Tibial nerve (tissue), 4 donors: ENCODE results near the gene GRM7. TPM values are rescaled to one million over a fixed set of nuclear protein-coding genes. Genes with fewer than 3 reads are reported as not detected.

Experiments used
- DNase-seq, 2 donors: peaks; one replicate each; pipeline ENCODE4 v3.0.0-alpha.2; 2019; ENCODE audit warnings: low spot score in 2 of 2
- H3K27ac ChIP-seq, 4 donors: fragments of 200-600 bp; sonication (generic) in 3 of 4; one replicate each; pipeline ENCODE4 v1.5.1; 2017 to 2019; ENCODE audit warnings: mild to moderate bottlenecking in 1 of 4
- H3K27me3 ChIP-seq, 2 donors: fragments of 200-600 bp; sonication (generic) in 1 of 2; one replicate each; pipeline versions ENCODE4 v1.5.1 to v1.6.0; 2017 to 2019
- H3K36me3 ChIP-seq, 3 donors: fragments of 200-600 bp; sonication (generic); one replicate each; pipeline ENCODE4 v1.5.1; 2018 to 2019
- H3K4me1 ChIP-seq, 4 donors: fragments of 200-600 bp; sonication (generic) in 3 of 4; one replicate each; pipeline ENCODE4 v1.5.1; 2017 to 2019
- H3K4me3 ChIP-seq, 4 donors: fragments of 200-600 bp; sonication (generic) in 3 of 4; one replicate each; pipeline ENCODE4 v1.5.1; 2017 to 2019; ENCODE audit warnings: mild to moderate bottlenecking in 1 of 4, moderate library complexity in 1 of 4
- H3K9me3 ChIP-seq, 4 donors: fragments of 200-600 bp; sonication (generic) in 3 of 4; one replicate each; pipeline ENCODE4 v1.5.1; 2017 to 2019
- EP300 ChIP-seq, 2 donors: sonication (generic); formaldehyde crosslinking; IDR thresholded peaks; one replicate each; pipeline ENCODE4 v1.6.1; 2017; ENCODE audit warnings: antibody characterized with exemption in 2 of 2, mild to moderate bottlenecking in 1 of 2
- POLR2A ChIP-seq, 2 donors: fragments of 450-650 bp; IDR thresholded peaks; one replicate each; pipeline ENCODE4 v1.6.1; 2017; ENCODE audit warnings: antibody characterized with exemption in 2 of 2, mild to moderate bottlenecking in 2 of 2, moderate library complexity in 2 of 2
- WGBS, 2 donors: methylation state at CpG; one replicate each; pipeline ENCODE4 v1.1.5; 2018; 5-methylcytosine and 5-hydroxymethylcytosine counted together
- total RNA-seq, 4 donors: library from RNA; depleted of rRNA; stranded (reverse); fragments of >200 nt; gene quantifications; one replicate each; pipeline ENCODE4 v1.1.0, GENCODE V29; 2016
- TF ChIP-seq, protein P1 (sequence below), 5 experiments: fragments of 200-600 bp in 3 of 5; fragments of 450-650 bp in 2 of 5; sonication (generic) in 3 of 5; IDR thresholded peaks; one replicate each; pipeline ENCODE4 v1.5.1; 2016 to 2019; ENCODE audit warnings: antibody characterized with exemption in 5 of 5, mild to moderate bottlenecking in 3 of 5, moderate library complexity in 2 of 5

The GRM7 gene
- total RNA-seq, 4 donors from 2014 or later, result 0.22 to 0.84 TPM; not detected in 2

DNA sequence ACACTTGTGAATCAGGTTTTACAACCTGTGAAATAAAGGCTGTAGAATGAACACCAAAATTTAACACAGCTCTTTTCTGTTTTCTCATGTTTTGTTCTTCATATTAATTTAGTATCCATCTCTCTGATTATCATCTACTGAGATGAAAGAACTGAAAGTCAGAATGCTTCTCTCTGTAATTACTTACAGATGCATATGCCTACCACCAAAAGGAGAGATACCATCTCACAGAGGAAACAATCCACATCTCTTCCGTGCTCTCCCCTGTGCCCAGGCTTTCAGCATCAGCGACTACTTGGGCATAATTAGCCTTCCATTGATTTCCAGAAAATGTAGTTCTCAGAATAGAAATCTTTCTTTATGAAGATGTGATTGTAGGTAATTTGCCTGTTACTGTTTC, 741.4 kb downstream of the GRM7 start:
- Histone ChIP-seq H3K4me1 (no peaks in the 10 kb centered on the region), H3K27ac (no peak overlapping the region), H3K9me3 (no peaks in the 10 kb centered on the region), H3K36me3 (no peaks in the 10 kb centered on the region), H3K4me3 (no peak overlapping the region), H3K27me3 (no peaks in the 10 kb centered on the region)
- WGBS, 2 donors, result 76 to 77% methylated on average over 2 of the region's 2 CpGs
- no peak for TF ChIP-seq EP300 (IDR thresholded peaks at IDR 0.05)
- DNase-seq, result no peak

DNA sequence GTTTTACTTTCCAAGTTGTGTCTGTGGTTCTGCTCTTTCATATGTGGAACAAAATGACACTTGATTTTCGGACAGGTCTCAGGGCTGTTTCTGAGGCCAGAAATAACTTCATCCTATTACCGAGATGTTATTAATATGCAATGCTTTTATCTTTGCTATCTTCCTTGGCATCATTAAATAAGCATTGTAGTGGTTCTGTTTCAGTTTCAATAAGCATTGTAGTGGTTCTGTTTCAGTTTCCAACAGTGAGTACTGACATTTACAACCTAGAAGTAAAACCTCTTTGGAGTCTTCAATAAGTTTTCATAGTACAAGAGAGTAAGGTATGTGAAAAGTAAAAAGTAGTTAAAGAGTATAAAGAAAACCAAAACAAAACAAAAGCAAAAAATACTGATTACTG, 746.2 kb downstream of the GRM7 start:
- Histone ChIP-seq H3K4me1 (no peaks in the 10 kb centered on the region), H3K27ac (no peak overlapping the region), H3K9me3 (no peaks in the 10 kb centered on the region), H3K27me3 (no peaks in the 10 kb centered on the region), H3K4me3 (no peak overlapping the region), H3K36me3 (no peaks in the 10 kb centered on the region)
- TF ChIP-seq, protein P1, sequence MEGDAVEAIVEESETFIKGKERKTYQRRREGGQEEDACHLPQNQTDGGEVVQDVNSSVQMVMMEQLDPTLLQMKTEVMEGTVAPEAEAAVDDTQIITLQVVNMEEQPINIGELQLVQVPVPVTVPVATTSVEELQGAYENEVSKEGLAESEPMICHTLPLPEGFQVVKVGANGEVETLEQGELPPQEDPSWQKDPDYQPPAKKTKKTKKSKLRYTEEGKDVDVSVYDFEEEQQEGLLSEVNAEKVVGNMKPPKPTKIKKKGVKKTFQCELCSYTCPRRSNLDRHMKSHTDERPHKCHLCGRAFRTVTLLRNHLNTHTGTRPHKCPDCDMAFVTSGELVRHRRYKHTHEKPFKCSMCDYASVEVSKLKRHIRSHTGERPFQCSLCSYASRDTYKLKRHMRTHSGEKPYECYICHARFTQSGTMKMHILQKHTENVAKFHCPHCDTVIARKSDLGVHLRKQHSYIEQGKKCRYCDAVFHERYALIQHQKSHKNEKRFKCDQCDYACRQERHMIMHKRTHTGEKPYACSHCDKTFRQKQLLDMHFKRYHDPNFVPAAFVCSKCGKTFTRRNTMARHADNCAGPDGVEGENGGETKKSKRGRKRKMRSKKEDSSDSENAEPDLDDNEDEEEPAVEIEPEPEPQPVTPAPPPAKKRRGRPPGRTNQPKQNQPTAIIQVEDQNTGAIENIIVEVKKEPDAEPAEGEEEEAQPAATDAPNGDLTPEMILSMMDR (IDR thresholded peaks at IDR 0.05), result no peak
- no peak for DNase-seq
- WGBS, 2 donors, result 70 to 79% methylated on average over 2 of the region's 2 CpGs

DNA sequence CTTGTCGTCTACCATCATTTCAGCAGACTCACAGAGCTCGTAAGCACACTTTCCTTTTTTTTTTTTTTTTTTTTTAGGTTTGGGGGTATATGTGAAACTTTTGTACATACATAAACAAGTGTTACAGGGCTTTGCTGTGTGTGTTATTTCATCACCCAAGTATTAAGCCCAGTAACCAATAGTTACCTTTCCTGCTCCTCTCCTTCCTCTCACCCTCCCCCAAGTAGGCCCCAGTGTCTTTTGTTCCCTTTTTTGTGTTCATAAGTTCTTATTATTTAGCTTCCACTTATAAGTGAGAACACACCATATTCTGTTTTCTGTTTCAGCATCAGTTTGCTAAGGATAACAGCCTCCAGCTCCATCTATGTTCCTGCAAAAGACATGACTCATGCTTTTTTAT, 746.8 kb downstream of the GRM7 start:
- 79 to 83% methylated on average over 2 of the region's 2 CpGs for WGBS, 2 donors
- no peak overlapping the region for H3K4me3 ChIP-seq
- DNase-seq, result no peak
- no peaks in the 10 kb centered on the region for H3K4me1 ChIP-seq
- H3K27ac ChIP-seq, result no peak overlapping the region
- no peaks in the 10 kb centered on the region for H3K36me3 ChIP-seq
- no peaks in the 10 kb centered on the region for H3K27me3 ChIP-seq
- H3K9me3 ChIP-seq, result no peaks in the 10 kb centered on the region
- TF ChIP-seq EP300 (IDR thresholded peaks at IDR 0.05) (no peak), POLR2A (IDR thresholded peaks at IDR 0.05) (no peak)
- TF ChIP-seq, protein P1 (IDR thresholded peaks at IDR 0.05), result no peak

DNA sequence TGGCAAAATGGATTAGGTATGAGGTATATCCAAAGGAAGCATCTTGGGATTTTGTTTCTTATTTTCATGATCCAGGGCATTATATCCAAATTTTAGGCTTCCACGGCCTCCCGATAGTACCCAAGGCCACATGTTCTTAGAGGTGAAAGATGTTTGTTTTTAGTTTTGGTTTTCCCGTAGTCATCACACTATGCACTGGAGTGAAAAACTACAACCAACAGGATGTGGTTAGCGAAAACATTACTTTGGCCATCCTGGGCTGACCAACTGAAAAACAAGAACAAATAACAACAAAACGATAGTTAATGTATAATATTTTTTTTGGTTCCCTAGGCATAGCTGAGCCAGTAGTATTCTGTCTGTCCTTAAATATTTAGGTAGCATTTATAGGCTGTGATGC, 749.7 kb downstream of the GRM7 start:
- H3K4me1 ChIP-seq, result no peaks in the 10 kb centered on the region
- no peaks in the 10 kb centered on the region for H3K27me3 ChIP-seq
- H3K4me3 ChIP-seq, result no peak overlapping the region
- H3K36me3 ChIP-seq, result no peaks in the 10 kb centered on the region
- no peak overlapping the region for H3K27ac ChIP-seq
- WGBS, 2 donors, result 91% methylated on average over 5 of the region's 5 CpGs
- no peak for DNase-seq
- no peaks in the 10 kb centered on the region for H3K9me3 ChIP-seq
- TF ChIP-seq EP300 (IDR thresholded peaks at IDR 0.05), result no peak
- TF ChIP-seq POLR2A (IDR thresholded peaks at IDR 0.05), result no peak
- TF ChIP-seq, protein P1 (IDR thresholded peaks at IDR 0.05), result no peak

DNA sequence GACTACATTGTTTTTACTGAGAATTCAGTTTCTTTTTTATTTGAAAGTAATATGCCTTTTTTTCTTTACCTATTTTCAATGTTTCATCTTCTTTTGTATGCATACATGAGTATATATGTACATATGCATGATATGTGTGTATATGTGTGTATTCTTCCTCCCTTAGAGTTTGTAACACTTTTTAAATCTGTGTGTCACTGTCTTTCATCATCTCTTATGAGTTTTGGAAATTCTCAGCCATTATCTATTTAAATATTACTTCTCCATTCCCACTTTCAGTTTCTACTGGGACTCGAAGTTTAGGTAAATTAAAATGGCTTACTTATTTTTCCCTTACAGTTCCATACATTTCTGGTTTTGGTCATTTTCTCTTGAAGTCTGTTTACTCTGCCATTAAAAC, 754.1 kb downstream of the GRM7 start:
- TF ChIP-seq EP300 (IDR thresholded peaks at IDR 0.05), result no peak
- no peak for TF ChIP-seq POLR2A (IDR thresholded peaks at IDR 0.05)
- TF ChIP-seq, protein P1 (IDR thresholded peaks at IDR 0.05), result no peak
- 78 to 96% methylated on average over 1 of the region's 1 CpG for WGBS, 2 donors

DNA sequence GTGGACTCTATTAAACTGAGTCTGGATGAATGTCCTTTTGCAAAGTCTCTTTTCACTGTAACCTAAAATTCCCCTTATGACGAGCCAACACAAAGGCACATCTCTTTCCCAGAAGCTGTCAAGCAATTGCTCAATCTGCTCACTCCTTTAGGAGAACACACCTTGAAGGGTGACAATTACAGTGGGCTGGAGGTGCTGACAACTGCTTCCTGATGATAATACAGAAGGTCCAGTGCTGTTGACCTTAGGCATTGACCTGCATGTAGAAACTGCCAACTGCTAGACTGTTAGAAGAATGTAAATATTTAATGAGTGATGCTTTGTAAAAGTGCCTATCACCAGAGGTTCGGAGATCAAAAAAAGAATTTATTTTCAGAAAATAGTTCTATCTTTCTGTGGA, 757.7 kb downstream of the GRM7 start:
- no peak overlapping the region for H3K27ac ChIP-seq
- H3K27me3 ChIP-seq, result no peaks in the 10 kb centered on the region
- DNase-seq, result no peak
- H3K4me3 ChIP-seq, result no peak overlapping the region
- 75 to 83% methylated on average over 2 of the region's 2 CpGs for WGBS, 2 donors
- no peaks in the 10 kb centered on the region for H3K4me1 ChIP-seq
- no peaks in the 10 kb centered on the region for H3K36me3 ChIP-seq
- TF ChIP-seq, protein P1 (IDR thresholded peaks at IDR 0.05), result no peak
- TF ChIP-seq POLR2A (IDR thresholded peaks at IDR 0.05) (no peak), EP300 (IDR thresholded peaks at IDR 0.05) (no peak)
- H3K9me3 ChIP-seq, result no peaks in the 10 kb centered on the region

More for the DNA sequence above, 754.1 kb downstream of the GRM7 start:
- Histone ChIP-seq H3K27ac (no peak overlapping the region), H3K36me3 (no peaks in the 10 kb centered on the region), H3K4me3 (no peak overlapping the region), H3K27me3 (no peaks in the 10 kb centered on the region), H3K4me1 (no peaks in the 10 kb centered on the region), H3K9me3 (no peaks in the 10 kb centered on the region)
- DNase-seq, result no peak
